ENCODE results near the gene ACOX3. TPM values are rescaled to one million over a fixed set of nuclear protein-coding genes. Genes with fewer than 3 reads are reported as not detected.

Gene ACOX3
- total and polyA plus RNA-seq, 2 of the 8 experiments (the other 6 are each of a cell fraction or from before 2014, with no cell fraction given): 2.5 to 9.9 TPM

- Histone ChIP-seq H2BK120ac (replicated peaks; ENCODE audit: low read depth, low read length) (no peak overlapping the region), H2BK5ac (ENCODE audit: low read depth, low read length) (peak overlapping the region; percentile 28; the same call in 1 of the 2 replicates), H3K4me3 (ENCODE audit: extremely low read depth in 1 of 4, insufficient read depth in 2 of 4, low read depth in 3 of 4, low read length in 4 of 4) (no peak overlapping the region), H2AFZ (ENCODE audit: low read length) (no peak overlapping the region), H2BK20ac (ENCODE audit: low read length) (no peak overlapping the region), H3K23ac (ENCODE audit: insufficient read length) (no peak overlapping the region), H3K23me2 (ENCODE audit: low read depth, low read length) (peaks cover 3% of the 10 kb centered on the region; the same call in 1 of the 2 replicates), H3K18ac (ENCODE audit: extremely low read depth, low read length) (no peak overlapping the region), H3K4ac (replicated peaks; ENCODE audit: insufficient read length, low read depth, low read length) (no peak overlapping the region), H4K5ac (ENCODE audit: insufficient read length, low read depth, low read length) (no peak overlapping the region), H3K56ac (replicated peaks; ENCODE audit: insufficient read length, low read depth, low read length) (no peak overlapping the region), H2BK15ac (ENCODE audit: low read length) (no peak overlapping the region), H3K4me1 (replicated peaks in 1 of 4; ENCODE audit: control insufficient read depth in 3 of 4, insufficient read depth in 4 of 4, low read length in 3 of 4) (peaks cover 8 to 22% (median 16%) of the 10 kb centered on the region in 4 experiments), H3K36me3 (ENCODE audit: control insufficient read depth in 2 of 4, insufficient read depth in 4 of 4, low read length in 3 of 4) (no peaks in the 10 kb centered on the region; a peak in 1 of 8 replicates), H3K14ac (ENCODE audit: insufficient read length) (no peak overlapping the region), H4K8ac (ENCODE audit: extremely low read depth, insufficient read depth, low read length) (no peak overlapping the region; the same call in 1 of the 2 replicates), H3K27me3 (replicated peaks in 1 of 4; ENCODE audit: control insufficient read depth in 3 of 4, extremely low read depth in 1 of 4, insufficient read depth in 3 of 4, low read length in 3 of 4) (peaks cover 0 to 17% (median 1%) of the 10 kb centered on the region in 4 experiments; a peak in 4 of 7 replicates), H3K9ac (replicated peaks in 1 of 4; ENCODE audit: extremely low read depth in 1 of 4, low read depth in 3 of 4, low read length in 3 of 4) (no peak overlapping the region; a peak in 1 of 7 replicates), H3K79me1 (ENCODE audit: low read depth, low read length) (no peaks in the 10 kb centered on the region), H4K20me1 (replicated peaks in 1 of 2; ENCODE audit: control insufficient read depth in 1 of 2, insufficient read depth in 2 of 2, low read length in 2 of 2) (no peaks in the 10 kb centered on the region), H2AK5ac (ENCODE audit: low read depth, low read length) (no peak overlapping the region), H3K79me2 (ENCODE audit: control insufficient read depth in 1 of 2, insufficient read depth in 2 of 2, low read length in 2 of 2) (no peaks in the 10 kb centered on the region), H3K27ac (ENCODE audit: low read depth, low read length) (no peak overlapping the region), H3K9me3 (ENCODE audit: insufficient read depth in 2 of 2, low read depth in 1 of 2, low read length in 1 of 2) (no peaks in the 10 kb centered on the region), H4K91ac (replicated peaks; ENCODE audit: insufficient read length, low read length) (peak overlapping the region; percentile 5), H2BK12ac (ENCODE audit: low read depth, low read length) (no peak overlapping the region; the same call in 1 of the 2 replicates), H3K4me2 (ENCODE audit: insufficient read depth in 1 of 2, low read depth in 2 of 2, low read length in 2 of 2) (no peak overlapping the region)
- FAIRE-seq (no peak), DNase-seq (ENCODE audit: low read depth in 1 of 2, low spot score in 2 of 2) (peak in 1 of 2 experiments; percentile 47)
- 80% methylated on average over 20 of the region's 20 CpGs; no CpG with 5 or more reads in 1 of the 2 experiments for WGBS, 2 experiments (ENCODE audit: extremely low coverage in 1 of 2, insufficient coverage in 1 of 2, insufficient read length in 1 of 2, insufficient replicate concordance in 2 of 2, low coverage in 1 of 2, low lambda C conversion rate in 2 of 2, missing lambda C conversion rate in 1 of 2)
- ChIA-PET CTCF (ENCODE audit: partially characterized antibody) (interaction anchor here (1.0 to 2.6 kb wide), 7 partner anchors 9 to 104 kb away, joined by 3 to 21 read pairs (median 4); no protein-coding TSS in a partner anchor), POLR2A (ENCODE audit: partially characterized antibody) (no interaction called here)
- no peak for TF ChIP-seq GABPA (IDR thresholded peaks at IDR 0.05; ENCODE audit: borderline replicate concordance, insufficient read depth, low read length)
- TF ChIP-seq MAX (IDR thresholded peaks at IDR 0.05): 0 out of 2 replicates have a peak, but pooled peaks have one; percentile 22
- no peak for TF ChIP-seq KDM1A (IDR thresholded peaks at IDR 0.05; ENCODE audit: borderline replicate concordance, low read length)
- TF ChIP-seq PHF8 (conservative IDR thresholded peaks at IDR 0.05; ENCODE audit: low read depth, low read length): no peak
- TF ChIP-seq POU5F1 (IDR thresholded peaks at IDR 0.05; ENCODE audit: low read depth, low read length): no peak
- no peak for TF ChIP-seq NRF1 (IDR thresholded peaks at IDR 0.05; ENCODE audit: low read depth, low read length)
Observed at GRCh38 chr4:8352368-8353157, 88.0 kb downstream of the ACOX3 start.
